ENCODE measurements around the gene AKAP8L.
"Not testable (repeated sequence)": the region's sequence is repeated elsewhere in the genome, so short reads cannot be mapped to it uniquely, and the experiment has no call there.

Gene AKAP8L

DNA sequence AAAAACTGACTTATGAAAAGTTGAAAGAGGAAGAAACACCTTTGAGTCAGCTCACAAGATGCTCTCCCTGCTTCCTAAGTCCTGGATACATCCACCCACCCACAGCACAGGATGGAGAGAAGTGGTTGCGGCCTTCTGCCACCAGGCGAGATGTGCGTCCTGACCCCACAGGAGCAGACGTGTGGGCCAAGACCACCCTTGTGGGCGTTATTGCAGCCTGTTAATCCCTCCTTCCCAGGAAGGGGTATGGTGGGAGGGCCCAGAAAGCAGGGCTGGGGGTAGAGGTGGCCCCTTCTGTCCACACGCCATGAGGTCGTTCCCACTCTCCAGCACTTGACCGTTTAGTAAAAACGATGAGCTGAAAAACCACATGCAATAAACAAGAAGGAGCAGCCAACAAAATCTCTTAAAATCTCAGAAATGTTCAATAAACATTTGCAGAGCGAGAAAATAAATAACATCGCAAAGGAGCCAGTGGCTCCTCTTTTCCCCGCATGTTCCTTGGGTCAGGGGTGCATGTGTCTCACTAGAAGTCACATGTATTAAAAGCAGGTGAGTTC lies 2.4 kb upstream of the AKAP8L start:
- no peak for DNase-seq (ENCODE audit: low read depth, low spot score)

DNA sequence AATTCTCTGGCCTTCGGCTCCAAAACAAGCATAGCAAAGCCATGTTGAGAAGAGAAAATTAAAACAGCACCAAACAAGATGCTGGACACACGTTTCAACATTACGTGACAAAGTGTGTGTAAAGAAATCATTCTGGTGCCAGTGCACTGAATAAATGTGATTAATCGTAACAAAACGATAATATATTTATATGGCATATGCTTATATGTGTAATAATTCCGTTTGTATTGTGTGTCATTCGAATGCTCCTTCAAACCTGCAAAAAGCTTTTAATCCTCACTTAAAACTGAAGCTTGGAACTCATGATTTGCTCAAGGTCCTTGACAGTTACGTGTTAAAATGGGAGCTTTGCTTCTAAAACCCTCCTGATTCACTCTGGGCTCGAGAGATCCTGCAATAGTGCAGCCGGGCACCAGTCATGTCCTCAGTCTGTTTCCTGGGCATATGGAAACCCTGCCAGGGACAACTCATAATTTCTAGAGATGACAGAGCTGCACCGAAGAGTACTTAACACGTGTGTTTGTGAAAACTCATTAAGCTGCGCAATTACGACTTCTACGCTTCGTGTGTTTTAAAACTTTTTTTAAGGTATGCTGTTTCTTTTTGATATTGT lies 731 bp upstream of the AKAP8L start:
- no peak for DNase-seq (ENCODE audit: low read depth, low spot score)

DNA sequence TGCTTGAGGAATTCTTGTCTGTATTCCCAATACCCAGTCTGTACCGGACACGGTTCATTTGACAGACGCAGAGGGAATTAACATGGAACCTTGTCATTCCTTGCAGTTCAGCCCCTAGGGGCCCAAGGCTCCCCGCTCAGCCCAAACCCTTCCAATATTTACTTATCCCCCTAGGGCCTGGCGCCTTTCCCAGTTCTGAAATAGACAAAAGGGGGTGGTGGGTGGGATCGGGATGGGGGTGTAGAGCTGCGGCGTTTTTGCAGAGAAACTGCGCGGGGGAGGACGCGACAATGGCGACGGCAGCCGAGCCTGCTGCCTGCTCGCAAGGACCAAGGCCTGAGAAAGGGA lies 583 bp downstream of the AKAP8L start:
- no peak for DNase-seq (ENCODE audit: low read depth, low spot score)

DNA sequence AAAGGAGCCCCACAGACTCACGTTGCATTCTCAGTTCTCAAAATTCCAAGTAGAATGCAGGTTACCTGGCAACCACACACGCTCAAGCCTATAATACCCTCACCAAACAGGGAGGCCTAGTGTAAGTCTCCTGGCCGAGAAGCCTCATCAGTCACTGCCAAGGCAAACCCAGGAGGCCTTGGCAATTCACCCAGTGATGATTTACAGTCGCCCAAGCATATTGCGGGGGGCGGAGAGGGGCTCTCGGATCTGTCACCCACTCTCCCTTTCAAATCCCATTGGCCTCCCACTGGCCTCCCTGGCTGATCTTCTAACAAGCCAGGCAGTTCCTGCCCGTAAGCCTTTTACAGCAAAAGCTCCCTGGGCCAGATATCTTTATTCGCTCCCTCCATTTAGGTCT lies 1.1 kb downstream of the AKAP8L start:
- DNase-seq (ENCODE audit: low read depth, low spot score) = no peak

- no peak for DNase-seq (ENCODE audit: low read depth, low spot score)
Observed at GRCh38 chr19:15412832-15413231, 6.0 kb downstream of the AKAP8L start.

DNA sequence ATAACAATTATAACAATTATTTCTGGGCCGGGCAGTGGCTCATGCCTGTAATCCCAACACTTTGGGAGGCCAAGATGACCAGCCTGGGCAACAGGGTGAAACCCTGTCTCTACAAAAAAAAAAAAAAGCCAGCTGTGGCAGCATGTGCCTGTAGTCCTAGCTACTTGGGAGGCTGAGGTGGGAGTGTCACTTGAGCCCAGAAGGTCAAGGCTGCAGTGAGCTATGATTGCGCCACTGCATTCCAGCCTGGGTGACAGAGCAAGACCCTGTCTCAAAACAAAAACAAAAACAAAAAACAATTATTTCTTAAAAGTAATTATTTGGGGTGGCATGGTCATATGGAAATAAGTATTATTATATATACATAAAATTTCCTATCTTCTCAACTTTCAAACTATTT lies 7.4 kb downstream of the AKAP8L start:
- not testable (repeated sequence) for DNase-seq (ENCODE audit: low read depth, low spot score)

- DNase-seq (ENCODE audit: low read depth, low spot score) = no peak
Observed at GRCh38 chr19:15404780-15405211, 14.0 kb downstream of the AKAP8L start.

- no peak for DNase-seq (ENCODE audit: low read depth, low spot score)
Observed at GRCh38 chr19:15404097-15404779, 14.6 kb downstream of the AKAP8L start.

GRCh38 chr19:15403151-15403531 lies 15.6 kb downstream of the AKAP8L start:
- no peak for DNase-seq (ENCODE audit: low read depth, low spot score)

- DNase-seq (ENCODE audit: low read depth, low spot score) = no peak
Observed at GRCh38 chr19:15402411-15403150, 16.2 kb downstream of the AKAP8L start.

- DNase-seq (ENCODE audit: low read depth, low spot score) = no peak
Observed at GRCh38 chr19:15401397-15401710, 17.4 kb downstream of the AKAP8L start.

- no peak for DNase-seq (ENCODE audit: low read depth, low spot score)
Observed at GRCh38 chr19:15400521-15401396, 18.0 kb downstream of the AKAP8L start.

GRCh38 chr19:15399635-15400034 lies 19.2 kb downstream of the AKAP8L start:
- no peak for DNase-seq (ENCODE audit: low read depth, low spot score)

GRCh38 chr19:15399234-15399515 lies 19.6 kb downstream of the AKAP8L start:
- no peak for DNase-seq (ENCODE audit: low read depth, low spot score)

GRCh38 chr19:15398501-15399233 lies 20.1 kb downstream of the AKAP8L start:
- DNase-seq (ENCODE audit: low read depth, low spot score) = no peak

DNA sequence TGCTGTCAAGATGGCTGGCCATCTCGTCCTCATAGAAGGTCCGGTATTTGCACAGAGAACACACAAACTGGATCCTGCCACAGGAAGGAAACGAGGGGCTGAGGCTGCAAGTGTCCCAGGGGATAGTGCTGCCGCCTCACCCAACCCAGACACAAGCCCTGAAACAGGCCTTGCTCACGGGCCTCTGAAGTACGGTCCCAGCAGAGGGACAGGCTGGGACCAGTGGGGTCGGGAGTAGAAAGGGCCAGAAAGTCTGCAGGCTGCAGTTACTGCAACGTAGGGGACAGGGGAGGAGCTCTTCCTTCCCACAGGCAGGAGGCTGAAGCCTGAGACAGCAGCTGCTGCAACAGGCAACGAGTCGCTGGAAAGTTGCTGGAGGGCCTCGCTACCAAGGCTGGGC lies 21.0 kb downstream of the AKAP8L start:
- DNase-seq (ENCODE audit: low read depth, low spot score) = no peak

DNA sequence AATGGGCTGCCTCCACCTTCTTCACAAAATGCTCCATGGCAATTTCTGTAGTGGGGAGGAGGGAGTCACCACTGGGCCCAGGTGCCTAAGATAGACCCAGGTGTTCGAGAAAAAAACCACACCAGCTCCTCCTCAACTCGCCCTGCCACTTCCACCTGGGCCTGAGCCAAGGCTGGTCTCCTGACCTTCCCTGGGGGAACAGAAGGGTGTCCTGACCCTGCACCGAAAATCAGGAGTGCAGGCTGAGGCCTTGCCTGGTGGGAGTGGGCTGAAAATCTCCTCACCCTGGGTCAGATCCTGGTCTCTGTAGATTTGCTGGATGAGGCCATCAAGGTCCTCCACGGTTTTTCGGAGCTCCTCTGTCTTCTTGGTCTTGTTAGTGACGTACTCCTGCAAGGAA lies 21.6 kb downstream of the AKAP8L start:
- no peak for DNase-seq (ENCODE audit: low read depth, low spot score)

- DNase-seq (ENCODE audit: low read depth, low spot score) = no peak
Observed at GRCh38 chr19:15396436-15396835, 22.4 kb downstream of the AKAP8L start.

DNA sequence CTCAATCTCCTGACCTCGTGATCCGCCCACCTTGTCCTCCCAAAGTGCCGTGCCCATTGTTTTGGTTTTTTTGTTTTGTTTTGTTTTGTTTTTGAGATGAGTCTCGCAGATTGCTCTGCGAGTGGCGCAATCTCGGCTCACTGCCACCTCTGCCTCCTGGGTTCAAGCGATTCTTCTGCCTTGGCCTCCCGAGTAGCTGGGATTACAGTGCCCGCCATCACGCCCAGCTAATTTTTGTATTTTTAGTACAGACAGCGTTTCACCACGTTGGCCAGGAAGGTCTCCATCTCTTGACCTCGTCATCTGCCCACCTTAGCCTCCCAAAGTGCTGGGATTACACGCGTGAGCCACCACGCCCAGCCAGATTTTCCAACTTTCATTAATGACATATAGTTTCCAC lies 23.5 kb downstream of the AKAP8L start:
- DNase-seq (ENCODE audit: low read depth, low spot score) = not testable (repeated sequence)

- DNase-seq (ENCODE audit: low read depth, low spot score) = no peak
Observed at GRCh38 chr19:15394426-15394825, 24.4 kb downstream of the AKAP8L start.

- DNase-seq (ENCODE audit: low read depth, low spot score) = no peak
Observed at GRCh38 chr19:15393963-15394362, 24.8 kb downstream of the AKAP8L start.
